SH-SY5Y (cell line): ENCODE measurements around the gene CEACAM16.

Experiments
- GATA2 ChIP-seq: IDR thresholded peaks from 2 replicates; pipeline ENCODE4 v1.6.1; 2011; ENCODE audit warnings: mild to moderate bottlenecking, low read depth, low read length
- GATA3 ChIP-seq: IDR thresholded peaks from 2 replicates; pipeline ENCODE4 v1.6.1; 2011; ENCODE audit warnings: low read depth, mild to moderate bottlenecking, low read length, moderate library complexity

DNA sequence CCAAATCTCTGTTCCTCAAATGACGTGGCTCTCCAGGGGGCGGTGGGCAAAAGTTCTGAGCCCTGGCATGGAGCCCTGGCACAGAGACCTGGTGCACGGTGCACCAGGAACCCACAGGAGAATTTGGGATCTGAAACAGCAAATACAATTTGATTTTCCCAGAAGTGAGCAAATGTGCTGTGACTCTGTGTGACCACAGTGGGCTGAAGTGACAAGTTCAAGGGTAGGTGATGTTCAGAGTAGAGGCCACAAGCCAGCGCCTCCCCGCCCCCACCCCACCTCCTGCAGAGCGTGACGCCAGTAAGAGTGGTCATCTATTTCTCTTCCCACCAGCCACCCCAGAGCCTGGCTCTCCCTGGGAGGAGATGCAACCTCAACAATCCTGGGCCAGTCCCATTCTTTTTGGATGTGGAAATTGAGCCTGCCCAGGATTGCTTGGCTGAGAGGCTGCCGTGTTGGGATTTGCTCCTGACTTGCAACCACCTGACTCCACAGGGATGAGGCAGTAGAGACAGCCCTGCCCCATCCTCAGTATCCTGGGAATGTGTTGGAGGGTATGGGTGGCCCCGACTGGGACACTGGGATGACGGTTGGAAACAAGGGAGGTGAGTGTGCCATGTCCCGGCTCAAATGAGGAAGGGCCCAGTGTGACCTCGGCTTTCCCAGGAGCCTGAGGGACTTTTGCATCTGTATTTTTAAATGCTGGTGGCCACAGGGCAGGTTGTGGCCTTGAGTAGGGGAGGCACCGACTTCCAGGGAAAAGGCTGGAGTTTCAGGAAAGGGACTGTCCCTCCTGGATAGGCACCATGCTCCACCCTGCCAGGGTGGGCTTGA lies 38.5 kb downstream of the CEACAM16 start:
- TF ChIP-seq GATA2 (no peak), GATA3 (no peak)
